GM10847 (cell line): ENCODE results near the gene VWF.

Experiments used
- POLR2A ChIP-seq: IDR thresholded peaks from 2 replicates; pipeline ENCODE4 v1.6.1; 2011; ENCODE audit not compliant: insufficient read length; ENCODE audit errors: extremely low read depth

VWF gene

DNA sequence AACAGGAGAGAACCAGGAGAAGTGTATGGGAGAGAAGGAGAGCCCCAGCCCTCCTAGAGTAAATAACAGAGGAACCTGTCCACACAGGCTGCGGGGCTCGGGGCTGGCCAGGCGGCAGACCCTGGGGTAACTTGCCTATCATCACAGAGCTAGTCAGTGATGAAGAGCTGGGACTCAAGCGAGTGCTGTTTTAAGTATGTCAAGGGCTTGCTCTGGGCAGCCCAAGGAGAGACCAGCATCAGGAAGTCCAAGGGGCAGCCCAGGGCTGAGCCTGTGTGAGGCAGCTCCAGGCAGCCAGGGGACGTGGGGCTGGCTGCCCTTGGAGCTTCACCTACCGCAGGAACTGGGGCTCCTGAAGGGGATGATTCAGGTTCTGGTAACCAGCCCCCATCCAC, 10.0 kb downstream of the VWF start:
- TF ChIP-seq POLR2A = no peak

DNA sequence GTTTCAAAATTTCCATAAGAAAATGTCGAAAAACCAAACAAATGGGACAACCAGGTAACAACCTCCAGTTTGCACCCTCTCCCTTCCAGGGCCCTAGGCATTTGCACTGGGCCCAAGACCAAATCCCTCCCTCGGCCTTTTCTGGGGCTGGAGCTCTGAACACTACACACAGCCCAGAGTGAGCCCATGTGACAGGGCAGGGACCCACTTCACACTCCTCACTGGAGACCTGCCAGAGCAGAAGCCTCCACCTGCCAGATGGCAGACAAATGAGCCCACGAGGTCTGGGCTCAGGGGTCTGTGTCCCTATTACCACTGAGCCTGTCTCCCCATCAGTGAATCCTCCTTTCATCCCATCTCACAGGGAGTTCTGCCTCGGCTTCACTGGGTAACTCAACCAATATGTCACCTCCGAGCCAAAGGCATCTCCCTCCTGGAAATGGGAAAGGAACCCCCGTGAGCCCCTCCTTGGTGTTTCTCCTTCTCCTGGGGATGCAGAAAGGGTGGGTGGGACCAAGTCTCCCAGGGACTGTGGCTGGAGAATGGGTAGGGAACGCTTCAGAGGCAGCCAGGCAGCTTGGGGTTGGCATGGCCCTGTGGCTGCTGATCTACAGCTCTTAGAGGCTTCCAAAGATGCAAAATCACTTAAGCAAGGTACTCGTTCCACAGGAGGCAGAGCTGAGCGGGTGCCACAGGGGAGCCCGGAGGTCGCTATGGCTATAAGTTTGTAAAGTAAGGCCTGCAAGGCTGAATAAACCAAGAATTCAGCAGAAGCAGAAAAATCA, 10.6 kb downstream of the VWF start:
- no peak for TF ChIP-seq POLR2A

DNA sequence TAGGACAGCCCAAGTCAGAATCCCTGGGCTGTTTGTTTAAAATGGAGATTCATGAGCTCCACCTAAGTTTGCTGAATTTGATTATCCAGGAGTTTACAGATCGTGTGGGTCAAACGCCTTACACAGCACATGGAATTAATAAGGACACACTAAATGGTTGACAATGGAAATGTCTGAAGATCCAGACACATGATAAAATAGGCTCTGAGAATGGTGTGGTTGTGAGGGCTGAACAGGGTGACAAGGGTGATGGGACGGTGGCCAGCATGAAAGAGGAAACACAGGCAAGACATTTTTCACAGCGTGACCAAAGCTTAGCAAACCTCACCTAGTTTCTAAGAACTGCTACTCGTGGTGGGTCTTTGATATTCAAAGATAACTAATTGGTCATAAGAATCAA, 12.5 kb downstream of the VWF start:
- no peak for TF ChIP-seq POLR2A

DNA sequence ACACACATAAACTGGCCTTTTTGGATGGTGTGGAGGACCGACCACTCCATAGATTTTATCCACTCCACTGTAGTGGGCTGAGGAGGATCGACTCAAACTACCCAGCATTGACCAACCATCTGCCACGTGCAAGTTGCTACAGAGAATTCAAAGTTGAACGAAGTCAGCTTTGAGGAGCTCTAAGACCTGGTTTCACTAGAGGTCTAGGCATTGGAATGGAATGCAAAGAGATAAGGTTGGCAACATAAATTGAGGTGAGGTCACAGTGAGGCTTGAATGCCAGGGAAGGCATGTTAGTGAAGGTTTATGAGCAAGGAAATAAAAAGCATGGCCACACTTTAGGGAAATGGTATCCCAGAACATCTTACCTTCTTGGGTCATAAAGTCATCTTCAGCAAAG, 14.5 kb downstream of the VWF start:
- TF ChIP-seq POLR2A = no peak

DNA sequence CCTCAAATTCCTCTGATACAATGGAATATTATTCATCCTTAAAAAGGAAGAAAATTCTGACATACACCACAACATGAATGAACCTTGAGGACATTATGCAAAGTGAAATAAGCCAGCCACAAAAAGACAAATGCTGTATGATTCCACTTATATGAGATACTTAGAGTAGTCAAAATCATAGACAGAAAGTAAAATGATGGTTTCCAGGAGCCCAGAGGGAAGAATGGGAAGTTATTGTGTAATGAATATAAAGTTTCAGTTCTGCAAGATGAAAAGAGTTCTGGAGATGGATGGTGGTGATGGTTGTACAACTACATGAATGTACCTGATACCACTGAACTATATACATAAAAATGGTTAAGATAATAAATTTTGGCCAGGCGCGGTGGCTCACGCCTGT, 18.3 kb downstream of the VWF start:
- no peak for TF ChIP-seq POLR2A

DNA sequence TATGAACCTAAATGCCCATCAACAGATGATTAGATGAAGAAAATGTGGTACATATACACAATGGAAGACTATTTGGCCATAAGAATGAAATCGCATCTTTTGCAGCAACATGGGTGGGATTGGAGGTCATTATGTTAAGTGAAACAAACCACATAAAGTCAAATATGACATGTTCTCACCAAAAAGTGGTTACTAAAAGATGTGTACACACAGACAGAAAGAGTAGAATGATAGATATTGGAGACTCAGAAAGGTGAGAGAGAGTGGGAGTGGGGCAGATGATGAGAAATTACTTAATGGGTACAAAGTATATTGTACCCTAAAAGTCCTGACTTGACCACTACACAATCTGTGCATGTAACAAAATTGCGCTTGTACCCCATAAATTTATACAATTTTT, 19.6 kb downstream of the VWF start:
- no peak for TF ChIP-seq POLR2A

DNA sequence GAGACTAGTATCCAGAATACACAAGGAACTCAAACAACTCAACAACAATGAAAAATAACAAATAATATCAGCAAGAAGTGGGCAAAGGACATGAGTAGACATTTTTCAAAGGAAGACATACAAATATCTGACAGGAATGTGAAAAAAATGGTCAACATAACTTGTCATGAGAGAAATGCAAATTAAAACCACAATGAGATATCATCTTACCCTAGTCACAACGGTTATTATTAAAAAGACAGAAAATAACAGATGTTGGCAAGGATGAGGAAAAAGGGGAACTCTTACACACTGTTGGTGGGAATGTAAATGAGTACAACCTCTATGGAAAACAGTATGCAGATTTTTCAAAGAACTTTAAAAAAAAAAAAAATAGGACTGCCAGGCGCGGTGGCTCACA, 20.4 kb downstream of the VWF start:
- TF ChIP-seq POLR2A = no peak

DNA sequence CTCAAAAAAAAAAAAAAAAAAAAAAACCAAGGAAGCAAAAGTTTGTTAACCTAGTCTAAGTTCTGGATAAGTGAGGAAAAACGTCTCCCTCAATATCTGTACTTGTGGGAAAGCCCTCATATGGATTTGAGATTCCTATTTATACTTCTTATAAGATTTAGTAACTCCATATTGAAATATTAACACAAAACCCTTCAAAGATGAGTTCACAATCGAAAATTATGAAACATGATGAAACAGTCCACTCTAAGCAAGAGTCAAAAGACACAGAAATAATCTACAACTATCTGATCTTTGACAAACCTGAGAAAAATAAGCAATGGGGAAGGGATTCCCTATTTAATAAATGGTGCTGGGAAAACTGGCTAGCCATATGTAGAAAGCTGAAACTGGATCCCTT, 25.2 kb downstream of the VWF start:
- no peak for TF ChIP-seq POLR2A

DNA sequence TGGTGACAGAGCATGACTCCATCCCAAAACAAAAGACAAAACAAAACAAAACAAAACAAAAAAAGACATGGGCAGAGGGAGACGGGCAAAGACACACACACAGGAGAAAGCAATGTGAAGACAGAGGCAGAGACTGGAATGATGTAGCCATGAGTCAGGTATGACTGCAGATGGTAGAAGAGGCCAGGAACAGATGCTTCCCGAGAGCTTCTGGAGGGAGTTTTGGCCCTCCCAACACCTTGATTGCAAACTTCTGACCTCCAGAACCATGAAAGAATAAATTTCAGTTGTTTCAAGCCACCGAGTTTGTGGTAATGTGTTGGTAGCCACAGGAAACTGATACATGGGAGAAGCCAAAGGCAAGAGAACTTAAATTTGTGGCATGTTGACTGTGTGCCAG, 27.1 kb downstream of the VWF start:
- TF ChIP-seq POLR2A = no peak

DNA sequence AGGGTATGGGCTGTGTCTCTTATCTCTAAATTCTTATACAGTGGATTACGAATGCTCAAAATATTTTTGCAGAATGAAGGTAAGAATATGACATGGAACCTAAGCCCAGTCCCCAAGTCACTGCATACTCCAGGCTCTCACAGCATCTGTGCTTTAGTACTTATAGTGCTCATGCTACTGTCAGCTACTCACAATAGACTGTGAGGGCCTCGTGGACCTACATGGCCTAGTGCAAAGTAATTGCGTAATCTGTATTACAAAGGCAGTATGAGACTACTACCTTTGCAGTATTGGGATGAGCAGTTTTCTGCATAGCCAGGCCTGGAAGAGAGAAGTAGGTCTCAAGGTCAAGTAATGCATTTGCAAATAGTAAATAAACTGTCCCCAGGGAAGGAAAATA, 27.9 kb downstream of the VWF start:
- no peak for TF ChIP-seq POLR2A

DNA sequence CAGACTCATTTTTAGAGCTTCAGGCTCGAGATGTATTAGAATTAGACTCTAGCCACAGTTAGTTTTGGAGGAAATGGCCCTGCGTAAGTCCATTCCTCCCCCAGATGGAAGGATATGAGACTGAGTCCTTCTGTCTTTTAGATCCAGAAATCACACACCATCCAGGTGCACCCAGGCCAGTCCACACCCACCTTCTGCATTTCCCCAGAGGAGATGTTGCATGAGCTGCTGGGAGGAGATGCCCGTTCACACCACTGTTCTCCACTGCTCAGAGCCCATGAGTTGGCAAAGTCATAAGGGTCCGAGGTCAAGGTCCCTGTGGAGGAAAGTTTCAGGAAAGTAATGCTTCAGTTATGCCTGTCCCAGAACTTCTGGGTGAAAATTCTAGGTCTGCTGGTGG, 29.2 kb downstream of the VWF start:
- no peak for TF ChIP-seq POLR2A

DNA sequence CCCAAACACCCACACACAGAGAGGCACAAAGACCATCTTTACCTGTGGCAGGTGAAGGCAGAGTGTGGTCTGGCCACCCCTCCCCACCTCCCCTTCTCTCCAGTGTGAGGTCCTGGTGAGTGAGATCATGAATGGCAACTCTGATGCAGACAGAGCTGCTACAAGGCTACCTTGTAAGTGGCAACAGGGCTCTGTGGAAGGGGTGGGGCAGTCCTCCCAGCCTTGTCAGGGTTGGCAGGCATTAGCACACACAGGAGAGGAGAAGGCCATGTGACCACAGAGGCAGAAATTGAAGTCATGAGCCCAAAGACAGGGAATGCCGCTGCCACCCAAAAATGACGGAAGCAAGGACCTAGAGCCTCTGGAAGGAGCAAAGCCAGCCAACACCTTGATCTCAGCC, 30.7 kb downstream of the VWF start:
- no peak for TF ChIP-seq POLR2A

DNA sequence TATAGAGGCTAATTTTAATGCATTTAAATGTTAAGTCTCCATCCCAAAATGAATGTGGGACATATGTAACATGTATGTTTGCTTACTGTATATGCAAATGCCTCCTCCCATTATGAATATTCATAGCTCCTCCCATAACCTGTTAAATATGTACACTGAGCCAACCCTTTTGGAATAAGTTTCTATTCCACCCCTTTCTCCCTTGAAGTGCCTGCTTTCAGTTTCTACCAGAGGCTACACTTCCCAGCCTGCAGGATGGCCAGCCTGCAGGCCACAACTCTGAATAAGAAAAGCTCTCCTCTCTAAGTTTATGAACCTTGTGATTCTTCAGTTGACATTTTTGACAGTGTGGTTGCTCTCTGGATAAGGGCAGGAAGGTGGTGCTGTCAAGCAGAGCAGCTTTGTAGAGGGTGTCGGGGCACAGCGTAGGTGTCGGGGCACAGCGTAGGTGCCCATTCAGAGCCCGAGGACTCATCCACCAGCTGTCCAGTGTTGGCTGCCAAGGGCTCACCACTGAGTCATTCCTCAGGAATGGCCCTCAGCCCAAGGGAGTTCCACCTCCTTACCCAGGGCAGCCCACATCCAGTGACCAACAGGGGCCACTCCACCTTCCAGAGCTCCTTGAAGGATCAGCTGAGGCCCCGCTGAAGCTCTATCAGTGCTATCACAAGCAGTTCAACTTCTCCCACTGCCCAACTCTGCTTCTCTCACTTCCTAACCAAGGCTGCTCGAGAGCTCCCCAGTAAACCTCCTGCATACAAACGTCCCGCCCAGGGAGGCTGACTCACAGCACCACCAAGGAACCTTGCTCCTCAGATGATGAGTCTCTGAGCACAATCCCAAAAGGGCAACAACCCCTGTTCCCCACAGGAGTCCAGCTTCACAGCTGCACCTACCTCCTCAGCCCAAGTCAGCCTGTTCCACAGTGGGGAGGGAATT, 31.4 kb downstream of the VWF start:
- no peak for TF ChIP-seq POLR2A

DNA sequence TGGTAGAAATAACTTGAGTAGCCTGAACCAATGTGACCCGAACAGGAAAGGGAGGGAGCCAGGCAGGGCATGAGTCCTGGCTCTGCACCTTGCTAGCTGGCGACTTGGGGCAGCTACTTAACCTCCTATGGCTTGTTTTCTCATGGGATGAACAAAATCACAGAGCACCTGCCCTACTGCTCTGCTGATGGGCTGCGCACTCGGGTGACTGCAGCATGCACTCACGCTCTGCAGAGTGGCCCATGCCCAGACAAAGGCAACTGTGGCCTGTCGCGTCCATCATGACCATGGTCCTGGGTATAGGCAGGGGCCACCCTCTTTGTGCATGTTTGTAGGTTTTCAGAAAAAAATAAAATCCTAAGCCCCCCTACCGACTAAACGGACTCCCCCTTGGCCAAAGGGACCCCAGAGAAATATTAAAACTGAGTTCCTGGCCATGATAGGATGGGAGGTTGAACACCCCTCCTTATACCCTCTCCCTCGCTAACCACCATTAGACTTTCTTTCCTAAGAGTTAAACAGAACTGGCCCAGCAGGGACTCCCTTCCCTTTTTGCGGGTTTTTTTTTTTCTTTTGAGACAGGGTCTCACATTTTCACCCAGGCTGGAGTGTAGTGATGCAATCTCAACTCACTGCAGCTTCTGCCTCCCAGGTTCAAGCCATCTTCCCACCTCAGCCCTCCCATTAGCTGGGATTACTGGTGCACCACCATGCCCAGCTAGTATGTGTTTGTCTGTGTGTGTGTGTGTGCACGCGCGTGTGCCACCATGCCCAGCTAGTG, 32.5 kb downstream of the VWF start:
- no peak for TF ChIP-seq POLR2A

DNA sequence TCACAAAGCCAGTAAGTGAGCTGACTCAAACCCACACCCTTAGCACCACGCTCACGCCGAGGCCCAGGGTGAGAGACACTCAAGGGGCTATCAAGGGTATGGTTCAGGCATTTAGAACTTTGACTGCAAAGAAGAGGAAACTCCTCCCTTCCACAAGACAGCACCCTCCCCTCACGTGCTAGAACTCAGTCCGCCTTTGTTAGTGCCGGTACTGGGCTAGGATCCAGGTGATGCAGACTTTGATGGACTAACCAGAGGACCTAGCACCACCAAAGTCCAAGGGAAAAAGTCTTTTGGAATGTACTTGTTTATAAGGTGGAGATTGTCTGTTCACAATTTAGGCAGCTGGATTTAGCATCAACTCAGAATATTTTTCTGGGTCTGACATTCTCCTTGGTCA, 33.7 kb downstream of the VWF start:
- TF ChIP-seq POLR2A = no peak
